ENCODE results near the gene CMYA5. TPM values are rescaled to one million over a fixed set of nuclear protein-coding genes. Genes with fewer than 3 reads are reported as not detected.
"Not testable (repeated sequence)": the region's sequence is repeated elsewhere in the genome, so short reads cannot be mapped to it uniquely, and the experiment has no call there.

Gene CMYA5
- total and polyA plus RNA-seq, 2 donors, result 4.3 to 25.4 TPM

GRCh38 chr5:79691007-79691406 lies 1.4 kb downstream of the CMYA5 start:
- no peak overlapping the region for H3K27ac ChIP-seq (ENCODE audit: low read depth)

DNA sequence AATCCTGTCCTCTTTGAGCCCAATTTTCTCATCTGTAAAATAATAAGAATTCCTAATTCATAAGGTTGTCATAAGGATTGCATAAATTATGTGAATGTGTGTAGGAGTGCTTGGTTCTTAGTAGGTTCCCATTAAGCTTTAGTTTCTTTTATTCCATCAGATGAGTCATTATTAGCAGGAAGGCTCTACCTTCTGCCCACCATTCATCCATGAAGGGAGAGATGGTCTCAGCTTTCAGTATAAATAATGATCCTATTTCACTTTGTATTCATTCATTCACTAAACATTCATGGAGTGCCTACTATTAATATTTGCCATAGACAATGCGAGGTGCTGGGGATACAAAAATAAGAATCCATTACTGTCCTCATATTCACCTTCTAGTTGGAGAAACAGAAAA lies 3.0 kb downstream of the CMYA5 start:
- Histone ChIP-seq H3K27ac (ENCODE audit: low read depth) (no peak overlapping the region), H3K4me1 (ENCODE audit: insufficient read depth) (no peaks in the 10 kb centered on the region), H3K4me3 (ENCODE audit: low read depth, low read length) (no peak overlapping the region), H3K36me3 (ENCODE audit: insufficient read depth) (no peaks in the 10 kb centered on the region)
- 94% methylated on average over 1 of the region's 1 CpG for WGBS
- no peak for DNase-seq (ENCODE audit: extremely low spot score)

More at GRCh38 chr5:79691007-79691406, 1.4 kb downstream of the CMYA5 start:
- WGBS, result 69% methylated on average over 1 of the region's 1 CpG
- H3K4me1 ChIP-seq (ENCODE audit: insufficient read depth), result no peaks in the 10 kb centered on the region
- no peak for DNase-seq (ENCODE audit: extremely low spot score)
- H3K4me3 ChIP-seq (ENCODE audit: low read depth, low read length), result no peak overlapping the region
- H3K36me3 ChIP-seq (ENCODE audit: insufficient read depth), result no peaks in the 10 kb centered on the region

- no peak for DNase-seq (ENCODE audit: extremely low spot score)
- no peak overlapping the region for H3K27ac ChIP-seq (ENCODE audit: low read depth)
- no peaks in the 10 kb centered on the region for H3K36me3 ChIP-seq (ENCODE audit: insufficient read depth)
- no peaks in the 10 kb centered on the region for H3K4me1 ChIP-seq (ENCODE audit: insufficient read depth)
- 75% methylated on average over 1 of the region's 1 CpG for WGBS
- H3K4me3 ChIP-seq (ENCODE audit: low read depth, low read length), result no peak overlapping the region
Observed at GRCh38 chr5:79694183-79694582, 4.5 kb downstream of the CMYA5 start.

DNA sequence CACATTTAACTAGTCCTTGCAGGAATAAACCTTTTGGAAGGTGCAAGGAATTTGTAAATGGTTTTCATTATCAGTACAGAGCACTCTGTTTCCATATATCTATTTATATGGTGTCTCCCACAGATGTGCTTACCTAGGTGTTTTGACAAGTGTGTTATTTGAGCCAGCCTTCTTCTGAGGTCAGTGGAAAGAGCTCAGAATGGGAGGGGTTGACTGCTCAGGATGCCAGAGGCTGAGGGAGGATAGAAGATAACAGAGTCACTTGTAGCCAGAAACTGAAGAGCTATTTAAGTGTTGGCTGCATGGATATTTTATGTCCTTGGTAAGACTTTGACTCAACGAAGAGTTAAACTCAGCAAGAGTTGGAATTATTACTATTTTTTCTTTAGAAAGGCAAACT lies 5.0 kb downstream of the CMYA5 start:
- H3K4me1 ChIP-seq (ENCODE audit: insufficient read depth), result no peaks in the 10 kb centered on the region
- H3K36me3 ChIP-seq (ENCODE audit: insufficient read depth), result no peaks in the 10 kb centered on the region
- 42% methylated on average over 1 of the region's 1 CpG for WGBS
- H3K27ac ChIP-seq (ENCODE audit: low read depth), result no peak overlapping the region
- no peak overlapping the region for H3K4me3 ChIP-seq (ENCODE audit: low read depth, low read length)
- DNase-seq (ENCODE audit: extremely low spot score), result no peak

- Histone ChIP-seq H3K4me1 (ENCODE audit: insufficient read depth) (no peaks in the 10 kb centered on the region), H3K27ac (ENCODE audit: low read depth) (no peak overlapping the region), H3K36me3 (ENCODE audit: insufficient read depth) (no peaks in the 10 kb centered on the region), H3K4me3 (ENCODE audit: low read depth, low read length) (no peak overlapping the region)
- WGBS, result 97% methylated on average over 1 of the region's 1 CpG
- DNase-seq (ENCODE audit: extremely low spot score), result no peak
Observed at GRCh38 chr5:79695526-79695925, 5.9 kb downstream of the CMYA5 start.

- WGBS, result 63% methylated on average over 4 of the region's 4 CpGs
- H3K27ac ChIP-seq (ENCODE audit: low read depth), result no peak overlapping the region
- DNase-seq (ENCODE audit: extremely low spot score), result no peak
- H3K4me3 ChIP-seq (ENCODE audit: low read depth, low read length), result no peak overlapping the region
- no peaks in the 10 kb centered on the region for H3K4me1 ChIP-seq (ENCODE audit: insufficient read depth)
- H3K36me3 ChIP-seq (ENCODE audit: insufficient read depth), result no peaks in the 10 kb centered on the region
Observed at GRCh38 chr5:79697222-79698170, 7.9 kb downstream of the CMYA5 start.

DNA sequence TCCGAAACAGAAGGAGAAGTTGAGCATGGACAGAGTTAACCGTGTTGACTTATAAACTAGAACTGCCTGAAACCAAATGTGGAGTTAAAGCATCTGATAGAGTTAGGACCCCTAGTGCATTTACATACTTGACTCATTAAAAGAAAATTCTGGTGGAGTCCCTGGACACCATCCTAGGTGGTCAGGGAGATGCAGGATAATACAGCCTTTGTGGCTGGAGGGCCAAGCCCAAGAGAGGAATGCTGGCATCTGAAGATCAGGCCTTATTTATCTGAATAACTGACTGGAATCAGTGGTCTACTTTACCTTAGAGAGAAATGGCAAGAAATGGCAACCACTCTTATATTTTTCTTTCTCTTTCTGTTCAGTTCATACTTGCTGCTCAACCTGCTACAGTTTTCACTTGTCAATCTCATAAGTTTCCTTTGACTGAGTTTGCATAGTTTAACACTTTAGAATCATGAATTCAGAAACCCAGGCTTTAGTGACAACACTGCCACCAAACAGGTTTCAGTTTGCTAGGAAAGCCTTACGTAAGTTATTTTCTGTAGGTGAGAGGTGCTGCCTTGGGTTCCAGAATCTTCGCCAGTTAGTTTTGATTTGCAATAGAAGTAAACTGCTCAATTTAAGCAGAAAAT lies 10.2 kb downstream of the CMYA5 start:
- no peaks in the 10 kb centered on the region for H3K4me1 ChIP-seq (ENCODE audit: insufficient read depth)
- no peak overlapping the region for H3K4me3 ChIP-seq (ENCODE audit: low read depth, low read length)
- DNase-seq (ENCODE audit: extremely low spot score), result no peak
- no peaks in the 10 kb centered on the region for H3K36me3 ChIP-seq (ENCODE audit: insufficient read depth)
- H3K27ac ChIP-seq (ENCODE audit: low read depth), result no peak overlapping the region
- WGBS, result 90% methylated on average over 4 of the region's 4 CpGs

DNA sequence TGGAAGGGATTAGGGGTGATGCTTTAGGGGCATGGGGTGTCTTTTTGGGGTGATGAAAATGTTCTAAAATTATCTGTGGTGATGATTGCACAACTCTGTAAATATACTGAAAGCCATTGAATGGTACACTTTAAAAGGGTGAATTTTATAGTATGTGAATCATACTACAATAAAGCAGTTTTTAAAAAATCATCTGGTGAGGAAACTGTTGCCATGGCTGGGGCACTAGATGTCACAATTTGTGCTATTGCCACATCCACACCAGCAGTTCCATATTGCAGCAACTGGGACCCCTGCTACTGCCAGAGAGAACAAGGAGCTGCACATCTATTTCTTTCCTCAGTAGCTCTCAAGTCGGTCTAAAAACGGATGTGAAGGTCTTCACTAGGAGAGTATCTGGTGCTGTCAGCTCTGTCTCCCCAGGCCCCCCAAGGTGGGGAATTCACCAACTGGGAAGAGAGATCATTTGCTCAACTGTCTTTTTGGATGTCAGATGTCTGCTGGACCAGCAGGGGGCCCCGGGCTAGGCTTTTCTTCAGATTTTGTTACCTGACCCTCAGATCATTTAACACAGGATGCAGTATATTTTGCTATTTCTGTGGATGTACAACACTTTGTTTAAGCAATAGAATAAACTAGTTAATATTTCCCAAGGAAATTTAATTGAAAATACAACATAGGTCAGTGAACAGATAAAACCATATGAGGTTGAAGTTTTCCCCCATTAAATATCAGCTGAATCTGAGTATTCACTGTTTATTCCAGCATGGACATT lies 13.2 kb downstream of the CMYA5 start:
- WGBS, result 56% methylated on average over 3 of the region's 3 CpGs
- Histone ChIP-seq H3K4me3 (ENCODE audit: low read depth, low read length) (no peak overlapping the region), H3K36me3 (ENCODE audit: insufficient read depth) (no peaks in the 10 kb centered on the region), H3K4me1 (ENCODE audit: insufficient read depth) (no peaks in the 10 kb centered on the region), H3K27ac (ENCODE audit: low read depth) (no peak overlapping the region)
- no peak for DNase-seq (ENCODE audit: extremely low spot score)

DNA sequence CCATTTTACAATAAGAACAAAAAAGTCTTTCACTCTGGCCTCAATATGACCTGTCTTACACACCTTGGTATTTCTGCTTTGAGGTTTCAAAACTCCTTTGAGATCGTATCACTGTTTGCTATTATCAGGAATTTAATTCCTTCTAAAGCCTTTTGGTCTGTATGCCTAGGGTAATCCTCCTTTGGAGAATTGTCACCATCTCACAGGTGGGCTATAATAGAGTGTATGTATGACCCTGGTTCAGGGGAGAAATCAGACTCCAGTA lies 13.7 kb downstream of the CMYA5 start:
- H3K4me3 ChIP-seq (ENCODE audit: low read depth, low read length), result no peak overlapping the region
- no peak overlapping the region for H3K27ac ChIP-seq (ENCODE audit: low read depth)
- 86% methylated on average over 1 of the region's 1 CpG for WGBS
- no peak for DNase-seq (ENCODE audit: extremely low spot score)
- H3K36me3 ChIP-seq (ENCODE audit: insufficient read depth), result no peaks in the 10 kb centered on the region
- no peaks in the 10 kb centered on the region for H3K4me1 ChIP-seq (ENCODE audit: insufficient read depth)

DNA sequence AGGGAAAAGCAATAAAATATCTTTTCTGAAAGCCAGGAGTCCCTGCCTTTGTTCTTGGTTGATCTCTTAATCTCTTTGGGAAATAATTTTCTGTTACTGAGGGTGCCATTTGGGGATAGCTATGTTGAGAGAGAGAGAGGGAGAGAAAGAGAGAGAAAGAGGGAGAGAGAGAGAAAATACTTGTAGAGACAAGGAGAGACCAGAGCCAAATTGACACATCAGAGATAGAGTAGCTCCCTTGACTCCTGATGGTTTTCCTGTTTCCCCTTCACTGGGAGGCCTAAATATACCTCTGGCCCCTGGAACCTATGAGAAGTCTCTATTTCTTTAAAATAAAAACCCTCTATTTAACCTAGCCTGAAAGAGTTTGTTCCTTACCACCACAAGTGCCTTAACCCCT lies 14.9 kb downstream of the CMYA5 start:
- Histone ChIP-seq H3K4me1 (ENCODE audit: insufficient read depth) (no peaks in the 10 kb centered on the region), H3K27ac (ENCODE audit: low read depth) (no peak overlapping the region), H3K36me3 (ENCODE audit: insufficient read depth) (no peaks in the 10 kb centered on the region), H3K4me3 (ENCODE audit: low read depth, low read length) (no peak overlapping the region)
- no peak for DNase-seq (ENCODE audit: extremely low spot score)

DNA sequence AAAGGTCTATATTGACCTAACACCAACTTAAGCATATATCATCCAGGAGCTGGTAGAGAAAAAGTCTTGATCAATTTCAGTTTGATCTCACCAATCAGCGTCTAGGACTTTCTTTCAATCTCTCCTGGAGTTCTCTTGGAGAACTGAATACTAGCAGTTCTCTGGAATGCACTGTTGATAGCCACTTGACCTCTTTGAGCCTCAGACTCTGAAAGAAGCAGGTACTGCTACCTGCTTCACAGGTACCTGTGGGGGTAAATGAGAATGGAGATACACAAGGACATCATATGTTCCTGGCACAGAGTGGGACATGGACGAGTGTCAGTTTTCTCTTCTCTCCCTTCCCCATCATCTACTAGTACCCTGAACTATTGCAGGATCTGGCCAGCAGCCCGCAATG lies 16.0 kb downstream of the CMYA5 start:
- WGBS, result 92% methylated on average over 3 of the region's 3 CpGs
- Histone ChIP-seq H3K36me3 (ENCODE audit: insufficient read depth) (no peaks in the 10 kb centered on the region), H3K4me1 (ENCODE audit: insufficient read depth) (no peaks in the 10 kb centered on the region), H3K4me3 (ENCODE audit: low read depth, low read length) (no peak overlapping the region), H3K27ac (ENCODE audit: low read depth) (no peak overlapping the region)
- no peak for DNase-seq (ENCODE audit: extremely low spot score)

- not testable (repeated sequence) for H3K4me1 ChIP-seq (ENCODE audit: insufficient read depth); H3K4me3 ChIP-seq (ENCODE audit: low read depth, low read length); H3K27ac ChIP-seq (ENCODE audit: low read depth); DNase-seq (ENCODE audit: extremely low spot score); H3K36me3 ChIP-seq (ENCODE audit: insufficient read depth)
- 88% methylated on average over 8 of the region's 8 CpGs for WGBS
Observed at GRCh38 chr5:79706317-79706716, 16.7 kb downstream of the CMYA5 start.

- Histone ChIP-seq H3K4me1 (ENCODE audit: insufficient read depth) (no peaks in the 10 kb centered on the region), H3K36me3 (ENCODE audit: insufficient read depth) (no peaks in the 10 kb centered on the region), H3K27ac (ENCODE audit: low read depth) (no peak overlapping the region), H3K4me3 (ENCODE audit: low read depth, low read length) (no peak overlapping the region)
- 53% methylated on average over 3 of the region's 3 CpGs for WGBS
- DNase-seq (ENCODE audit: extremely low spot score), result no peak
Observed at GRCh38 chr5:79707535-79707934, 17.9 kb downstream of the CMYA5 start.

GRCh38 chr5:79712741-79713140 lies 23.1 kb downstream of the CMYA5 start:
- no peak for DNase-seq (ENCODE audit: extremely low spot score)
- Histone ChIP-seq H3K27ac (ENCODE audit: low read depth) (no peak overlapping the region), H3K4me3 (ENCODE audit: low read depth, low read length) (no peak overlapping the region), H3K4me1 (ENCODE audit: insufficient read depth) (no peaks in the 10 kb centered on the region), H3K36me3 (ENCODE audit: insufficient read depth) (no peaks in the 10 kb centered on the region)

Measured in urinary bladder (tissue), 4 donors.